Peyer's patch (tissue), 4 donors: ENCODE data around the gene OSBPL9.

Experiments
- POLR2A ChIP-seq, 2 donors: fragments of 450-650 bp; IDR thresholded peaks; one replicate each; pipeline ENCODE4 v1.5.1; 2017; ENCODE audit warnings: antibody characterized with exemption in 2 of 2, mild to moderate bottlenecking in 2 of 2, moderate library complexity in 2 of 2
- TF ChIP-seq, protein P1 (sequence below), 6 experiments: fragments of 450-650 bp in 4 of 6; fragments of 200-600 bp in 2 of 6; sonication (generic) in 1 of 6; IDR thresholded peaks; one replicate each; pipeline ENCODE4 v1.5.1; 2017 to 2019; ENCODE audit warnings: antibody characterized with exemption in 6 of 6, mild to moderate bottlenecking in 3 of 6, moderate library complexity in 1 of 6

DNA sequence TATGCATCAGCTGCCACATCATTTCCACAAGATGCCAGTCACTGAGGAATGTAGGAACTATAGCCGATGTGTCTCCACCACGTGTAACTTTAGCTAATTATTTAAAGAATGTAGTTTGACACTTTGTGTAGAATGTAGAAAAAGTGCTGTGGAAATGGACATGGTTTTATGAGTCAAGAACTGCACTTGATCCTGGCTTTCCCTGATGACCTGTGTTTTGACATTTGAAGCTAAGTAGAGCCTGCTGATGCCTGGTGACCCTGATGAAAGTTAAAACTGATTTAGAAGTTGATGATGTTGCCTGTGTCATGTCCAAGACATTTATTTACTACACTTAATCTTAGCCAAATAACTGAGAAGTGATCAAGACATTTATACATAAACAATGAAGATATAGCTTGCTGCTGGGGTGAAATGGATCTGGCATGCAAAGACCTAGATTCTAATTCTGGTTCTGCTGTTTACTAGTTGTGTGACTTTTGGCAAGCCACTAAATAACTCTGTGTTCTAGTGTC, 4.4 kb upstream of the OSBPL9 start:
- TF ChIP-seq, protein P1, sequence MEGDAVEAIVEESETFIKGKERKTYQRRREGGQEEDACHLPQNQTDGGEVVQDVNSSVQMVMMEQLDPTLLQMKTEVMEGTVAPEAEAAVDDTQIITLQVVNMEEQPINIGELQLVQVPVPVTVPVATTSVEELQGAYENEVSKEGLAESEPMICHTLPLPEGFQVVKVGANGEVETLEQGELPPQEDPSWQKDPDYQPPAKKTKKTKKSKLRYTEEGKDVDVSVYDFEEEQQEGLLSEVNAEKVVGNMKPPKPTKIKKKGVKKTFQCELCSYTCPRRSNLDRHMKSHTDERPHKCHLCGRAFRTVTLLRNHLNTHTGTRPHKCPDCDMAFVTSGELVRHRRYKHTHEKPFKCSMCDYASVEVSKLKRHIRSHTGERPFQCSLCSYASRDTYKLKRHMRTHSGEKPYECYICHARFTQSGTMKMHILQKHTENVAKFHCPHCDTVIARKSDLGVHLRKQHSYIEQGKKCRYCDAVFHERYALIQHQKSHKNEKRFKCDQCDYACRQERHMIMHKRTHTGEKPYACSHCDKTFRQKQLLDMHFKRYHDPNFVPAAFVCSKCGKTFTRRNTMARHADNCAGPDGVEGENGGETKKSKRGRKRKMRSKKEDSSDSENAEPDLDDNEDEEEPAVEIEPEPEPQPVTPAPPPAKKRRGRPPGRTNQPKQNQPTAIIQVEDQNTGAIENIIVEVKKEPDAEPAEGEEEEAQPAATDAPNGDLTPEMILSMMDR (IDR thresholded peaks at IDR 0.05), result no peak
- TF ChIP-seq POLR2A (IDR thresholded peaks at IDR 0.05), result no peak
